HG03520 (cell line): ENCODE results near the gene PIGO.

ENCODE experiments used
- ATAC-seq: cut with Tn5 transposase; IDR thresholded peaks from one replicate; pipeline ENCODE4 v1.9.1; 2021; ENCODE audit warnings: mild to moderate bottlenecking, moderate library complexity; ENCODE audit not compliant: unreplicated experiment

The PIGO gene

DNA sequence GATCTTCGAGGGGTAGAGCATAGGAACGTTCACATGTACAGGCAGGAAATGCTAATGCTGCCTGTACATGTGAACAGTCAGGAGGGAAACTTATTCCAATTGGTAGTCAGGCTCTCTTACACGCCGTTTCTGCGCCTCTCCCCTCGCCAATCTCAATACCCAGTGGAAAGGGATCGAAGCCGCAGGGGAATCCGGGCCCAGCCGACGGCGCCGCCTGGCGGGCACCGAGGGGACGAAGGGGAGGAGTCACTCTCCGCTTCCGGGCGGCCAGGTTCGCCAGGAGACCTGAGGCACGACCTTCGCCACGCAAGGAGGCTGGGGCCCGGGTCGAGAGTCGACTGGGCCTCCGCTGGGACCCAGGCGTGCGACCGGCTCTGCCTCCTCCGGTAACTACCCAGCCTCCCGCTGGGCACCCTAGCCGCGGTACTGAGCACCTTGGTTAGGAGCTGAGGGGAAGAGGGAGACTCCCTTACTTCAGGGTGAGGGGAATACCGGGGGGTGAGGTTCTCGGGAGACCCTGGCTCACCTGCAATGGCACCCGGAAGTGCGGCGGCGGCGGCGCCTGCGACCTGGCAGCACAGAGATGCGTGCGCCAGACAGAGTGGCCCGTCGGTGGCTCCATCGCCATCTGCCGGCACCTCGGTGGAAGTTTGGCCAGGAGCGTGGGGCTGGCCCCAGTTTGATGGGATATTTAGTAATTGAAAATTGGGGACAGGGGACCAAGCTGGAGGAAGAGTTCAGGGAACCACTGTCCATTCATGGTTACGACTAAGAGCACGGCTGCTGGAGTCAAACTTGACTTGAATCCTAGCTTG, at the start of gene PIGO:
PIGO (minus strand) TSS at position 557 of the 815 bp plus-strand sequence. CDS start 1,026 bp downstream, outside the sequence.
- peak; percentile 90 for ATAC-seq

DNA sequence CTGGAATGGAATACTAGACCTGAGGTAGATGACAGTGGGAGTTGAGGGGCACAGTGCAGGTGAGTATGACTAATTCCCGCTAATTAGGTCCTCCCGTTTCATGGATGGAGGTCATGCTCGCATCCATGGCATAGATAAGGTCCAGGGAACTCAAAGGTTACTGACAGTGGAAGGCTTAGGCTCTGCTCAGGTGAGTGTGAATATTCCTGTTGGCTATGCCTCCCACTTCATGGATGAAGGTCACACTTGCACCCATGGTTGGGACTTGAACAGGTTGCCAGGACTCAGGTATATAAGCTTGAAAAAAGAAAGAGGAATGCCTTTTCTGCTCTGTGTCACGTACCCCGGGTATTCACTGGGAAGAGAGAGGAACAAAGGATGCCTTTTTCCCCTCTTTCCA, 45.6 kb upstream of the PIGO start:
- no peak for ATAC-seq

DNA sequence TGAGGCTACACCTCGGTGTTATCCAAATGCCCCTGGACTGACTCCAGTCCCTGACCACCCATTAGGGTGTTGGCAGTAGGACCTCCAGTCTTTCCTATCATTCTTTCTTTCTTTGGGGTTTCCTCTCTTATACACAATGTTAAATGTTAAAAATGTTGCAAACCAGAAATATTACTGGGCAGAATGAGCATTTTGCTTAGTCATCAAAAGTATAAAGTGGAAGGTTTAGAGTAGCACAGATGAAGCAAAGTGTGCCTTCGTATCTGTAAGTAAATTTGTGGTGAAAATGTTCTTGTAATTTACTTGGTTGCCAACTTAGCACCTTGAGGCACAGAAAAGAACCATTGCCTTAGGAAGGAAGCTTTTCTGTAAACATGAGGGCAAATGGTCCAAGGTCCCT, 43.7 kb upstream of the PIGO start:
- no peak for ATAC-seq

DNA sequence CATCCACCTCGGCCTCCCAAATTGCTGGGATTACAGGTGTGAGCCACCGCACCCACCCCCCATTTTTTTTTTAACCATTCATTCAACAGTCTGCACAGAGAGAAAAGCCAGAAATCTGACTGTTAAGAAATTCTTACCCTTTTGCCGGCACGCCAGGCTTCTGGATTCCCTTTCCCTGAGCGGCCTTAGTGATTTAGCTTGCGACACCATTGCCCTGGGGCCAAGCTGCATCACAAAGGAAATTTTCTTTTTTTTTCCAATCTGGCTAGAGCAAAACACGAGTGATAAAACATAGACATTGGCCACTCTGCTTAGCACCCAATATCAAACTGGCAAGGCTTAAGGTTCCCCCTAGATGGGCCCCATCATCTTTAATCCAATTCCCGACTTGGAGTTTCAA, 40.5 kb upstream of the PIGO start:
- no peak for ATAC-seq

DNA sequence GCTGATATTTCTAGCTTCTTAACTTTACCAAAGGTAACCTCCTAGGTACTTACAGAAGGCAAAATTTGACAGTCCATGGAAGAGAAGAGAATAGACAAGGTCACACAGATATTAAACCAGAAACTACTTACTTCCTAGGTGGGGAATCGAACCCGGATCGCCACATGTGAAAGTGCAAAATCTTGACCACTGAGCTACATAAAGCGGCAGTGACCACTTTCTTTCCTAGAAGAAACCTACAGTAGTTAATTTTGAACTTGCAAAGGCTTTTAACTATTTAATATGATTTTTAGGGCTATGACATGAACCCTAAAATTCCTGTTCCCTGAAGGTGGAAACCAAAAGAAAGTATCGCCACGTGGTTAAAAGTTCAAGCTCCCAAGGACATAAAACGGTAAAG, 39.6 kb upstream of the PIGO start:
- ATAC-seq = no peak

DNA sequence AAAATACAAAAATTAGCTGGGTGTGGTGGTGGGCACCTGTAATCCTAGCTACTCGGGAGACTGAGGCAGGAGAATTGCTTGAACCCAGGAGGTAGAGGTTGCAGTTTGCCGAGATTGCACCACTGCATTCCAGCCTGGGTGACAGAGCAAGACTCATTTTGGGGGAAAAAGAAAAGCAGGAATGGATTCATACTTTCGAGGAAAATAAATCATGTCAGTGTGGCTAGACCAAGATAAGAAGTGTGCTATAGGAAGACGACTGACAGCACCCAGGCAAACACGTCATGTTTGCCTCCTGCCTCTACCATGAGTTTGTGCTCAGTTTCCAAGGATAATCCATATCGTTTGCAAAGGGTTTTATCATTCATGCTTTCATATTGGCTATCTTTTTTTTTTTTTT, 38.5 kb upstream of the PIGO start:
- no peak for ATAC-seq

DNA sequence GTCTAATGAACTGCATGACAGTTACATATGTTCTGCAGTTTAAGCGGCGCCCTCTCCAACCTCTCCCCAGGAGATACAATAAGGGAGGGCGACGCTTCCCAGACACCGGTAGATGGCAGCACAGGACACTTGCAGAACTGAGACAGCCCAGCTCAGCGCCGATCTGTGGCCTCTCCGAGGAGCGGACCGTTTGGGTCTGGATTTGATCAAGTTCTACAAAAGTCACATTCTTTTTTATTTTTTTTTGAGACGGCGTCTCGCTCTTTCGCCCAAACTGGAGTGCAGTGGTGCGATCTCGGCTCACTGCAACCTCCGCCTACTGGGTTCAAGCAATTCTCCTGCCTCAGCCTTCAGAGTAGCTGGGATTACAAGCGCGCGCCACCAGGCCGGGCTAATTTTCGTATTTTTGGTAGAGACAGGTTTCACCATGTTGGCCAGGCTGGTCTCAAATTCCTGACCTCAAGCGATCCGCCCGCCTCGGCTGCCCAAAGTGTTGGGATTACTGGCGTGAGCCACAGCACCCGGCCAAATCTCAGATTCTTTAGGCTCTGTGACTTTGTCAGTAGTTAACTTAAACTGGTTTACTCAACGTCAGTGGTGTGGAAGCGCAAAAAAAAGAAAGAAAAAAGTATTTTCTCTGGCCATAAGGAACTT, 20.6 kb upstream of the PIGO start:
- peak; percentile 33 for ATAC-seq

DNA sequence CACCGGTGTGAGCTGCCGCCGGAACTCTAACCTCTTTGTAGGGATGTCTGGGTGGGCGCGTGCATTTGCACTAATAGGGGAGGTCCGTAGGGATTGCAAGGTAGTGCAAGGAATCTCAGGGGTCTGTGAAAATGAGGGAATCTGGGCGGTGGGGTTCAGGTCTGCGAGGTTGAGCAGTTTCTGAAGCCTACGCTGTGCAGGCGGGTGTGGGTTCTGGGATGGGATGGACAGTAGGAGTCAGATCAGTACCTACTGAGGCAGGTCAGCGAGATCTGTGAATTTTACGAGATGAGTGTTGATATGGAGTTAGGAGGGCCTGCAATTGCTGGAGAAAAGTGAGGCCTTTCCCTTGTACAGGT, 20.1 kb upstream of the PIGO start:
- ATAC-seq = no peak

DNA sequence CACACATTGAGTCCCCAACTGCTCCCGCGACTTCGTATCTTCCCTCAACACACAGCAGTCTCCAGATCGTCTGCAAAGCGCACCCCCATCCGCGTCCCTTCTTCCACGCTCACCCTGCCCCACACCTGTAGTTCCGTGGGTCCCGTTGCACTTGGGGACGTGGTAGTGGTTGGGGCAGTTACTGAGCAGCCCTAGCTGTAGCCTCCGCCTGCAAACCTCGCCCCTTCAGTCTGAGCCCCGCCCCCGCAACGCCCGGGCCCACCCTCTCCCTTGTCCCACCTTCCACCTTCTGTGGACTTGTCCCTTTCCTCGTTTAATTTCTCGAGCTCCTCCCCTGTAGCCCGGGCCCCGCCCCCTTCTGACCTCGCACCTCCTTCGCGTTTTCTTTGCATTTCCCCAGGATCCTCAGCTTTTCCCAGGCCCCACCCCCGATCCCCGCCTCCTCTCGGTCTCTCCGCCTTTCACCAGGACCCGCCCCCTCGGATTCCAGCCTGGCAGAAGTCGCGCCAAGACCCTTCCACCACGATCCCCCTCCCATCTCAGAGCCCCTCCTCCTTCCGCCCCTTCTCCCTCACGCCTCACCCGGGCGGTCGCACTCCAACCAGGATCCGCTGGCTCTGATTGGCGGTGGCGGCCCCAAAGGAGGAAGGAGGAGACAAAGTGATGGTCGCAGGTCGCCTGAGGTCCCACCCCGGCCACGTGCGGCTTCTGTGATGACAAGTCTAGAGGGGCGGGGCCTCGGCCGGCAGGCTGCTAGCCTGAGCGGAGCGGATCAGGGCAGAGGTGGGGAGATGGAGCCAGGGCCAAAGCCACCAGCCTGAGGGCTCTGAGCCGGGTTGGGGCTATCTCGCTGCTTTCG, 19.5 kb upstream of the PIGO start, which contains the start of gene ATOSB:
ATOSB (minus strand) TSS at position 183 of the 859 bp plus-strand sequence. CDS start 7,588 bp downstream, outside the sequence.
- peak; percentile 44 for ATAC-seq

DNA sequence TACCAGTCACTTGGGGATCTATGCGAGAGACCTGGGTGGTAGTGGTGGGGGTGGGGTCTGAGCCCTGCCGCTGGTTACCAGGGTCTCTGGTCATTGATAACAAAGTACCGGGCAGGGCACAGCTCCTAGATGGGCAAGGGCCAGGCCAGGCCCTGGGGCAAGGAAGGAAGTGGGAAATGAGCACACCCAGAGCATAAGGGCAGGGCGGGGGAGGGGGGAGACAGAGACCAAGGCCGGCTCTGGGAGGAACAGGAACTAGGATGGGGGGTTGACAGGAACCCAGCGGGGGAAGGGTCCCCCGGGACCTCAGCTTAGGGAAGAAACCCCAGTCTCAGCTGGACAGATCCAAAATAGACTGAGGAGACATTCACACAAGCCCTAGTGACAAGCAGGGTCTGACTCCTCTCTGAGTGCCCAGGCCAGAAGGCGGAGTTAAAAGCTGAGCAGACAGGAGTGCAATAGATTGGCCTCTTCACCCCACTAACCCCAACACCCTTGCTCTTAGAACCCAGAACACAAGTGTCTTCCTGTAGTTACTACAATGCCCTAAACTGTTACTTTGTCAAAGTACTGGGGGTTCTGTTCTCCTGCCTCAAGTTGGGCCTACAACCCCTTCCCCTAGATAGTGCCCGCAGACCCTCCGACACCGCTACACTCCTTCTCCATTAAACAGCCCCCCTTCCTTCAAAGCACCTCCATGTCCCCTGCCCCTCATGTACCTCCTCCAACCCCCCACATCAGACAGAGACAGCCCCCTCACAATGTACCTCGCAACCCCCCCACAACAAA, 18.6 kb upstream of the PIGO start:
- ATAC-seq = no peak

DNA sequence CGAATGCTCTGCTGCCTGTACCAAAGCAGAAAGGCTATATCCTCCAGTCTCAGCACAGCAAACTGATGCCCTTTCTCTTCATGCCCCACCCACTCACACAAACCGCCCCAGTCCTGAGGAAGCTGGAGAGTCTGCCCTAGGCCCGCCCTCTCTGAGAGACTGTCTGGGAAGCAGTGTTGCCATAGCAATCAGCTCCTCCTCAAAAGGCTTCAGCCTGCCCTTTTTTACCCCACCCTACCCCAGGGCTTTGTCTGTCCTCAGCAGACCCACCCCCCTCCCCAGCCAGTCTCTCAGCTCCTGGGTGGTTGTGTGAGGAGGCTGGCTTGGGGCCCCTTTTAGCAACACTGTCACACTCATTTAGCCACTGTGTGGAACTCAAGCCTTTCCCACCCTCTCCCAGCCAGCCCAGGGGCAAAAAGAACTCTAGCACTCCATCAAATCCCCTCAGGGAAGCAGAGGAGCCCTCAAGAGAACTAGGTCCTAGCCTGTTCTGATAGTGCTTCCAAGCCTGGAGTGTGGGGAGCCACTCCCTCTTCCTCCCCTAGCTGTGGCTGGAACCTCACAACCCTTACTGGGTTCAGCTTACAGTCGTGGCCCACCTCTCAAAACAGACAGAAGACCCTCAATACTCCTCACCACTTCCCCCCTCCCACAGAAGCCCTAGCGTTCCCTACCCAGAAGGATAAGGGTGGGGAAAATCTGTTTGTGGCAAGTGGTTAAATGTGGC, 17.9 kb upstream of the PIGO start:
- ATAC-seq = no peak

DNA sequence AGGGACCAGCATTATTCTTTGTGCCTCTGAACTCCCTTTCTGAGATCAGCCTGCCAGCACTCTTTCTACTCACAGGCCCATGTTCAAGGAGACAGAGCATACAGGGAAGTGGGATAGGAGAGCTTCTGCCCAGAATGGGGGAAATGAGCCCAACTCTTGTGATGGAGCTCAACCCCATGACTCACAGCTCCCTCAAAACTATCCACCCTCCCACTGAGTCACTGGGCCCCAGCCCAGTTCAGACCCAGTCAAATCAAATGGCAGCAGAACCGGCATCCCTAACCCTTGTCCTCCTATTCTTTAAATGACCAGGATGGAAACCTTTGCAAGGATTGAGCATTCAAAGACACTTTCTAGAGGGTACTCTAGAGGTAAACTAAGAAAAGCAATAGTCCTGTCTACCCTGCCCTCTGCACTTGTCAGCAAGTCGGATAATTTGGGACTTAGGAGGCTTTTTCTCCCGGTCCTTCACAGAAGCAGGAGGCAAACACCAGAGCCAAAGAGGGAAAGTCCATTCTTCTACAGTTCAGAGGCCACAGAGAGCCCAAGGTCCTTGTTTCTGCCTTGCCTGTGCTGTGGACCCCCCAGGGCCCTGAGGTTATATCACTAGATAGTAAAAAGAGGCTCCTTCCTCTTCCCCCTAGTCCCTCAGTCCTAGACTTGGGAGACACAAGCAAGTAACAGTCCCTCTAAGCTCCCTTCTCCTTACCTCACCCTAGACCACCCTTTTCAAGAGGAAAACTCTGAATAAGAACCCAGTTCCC, 16.0 kb upstream of the PIGO start:
- ATAC-seq = no peak

DNA sequence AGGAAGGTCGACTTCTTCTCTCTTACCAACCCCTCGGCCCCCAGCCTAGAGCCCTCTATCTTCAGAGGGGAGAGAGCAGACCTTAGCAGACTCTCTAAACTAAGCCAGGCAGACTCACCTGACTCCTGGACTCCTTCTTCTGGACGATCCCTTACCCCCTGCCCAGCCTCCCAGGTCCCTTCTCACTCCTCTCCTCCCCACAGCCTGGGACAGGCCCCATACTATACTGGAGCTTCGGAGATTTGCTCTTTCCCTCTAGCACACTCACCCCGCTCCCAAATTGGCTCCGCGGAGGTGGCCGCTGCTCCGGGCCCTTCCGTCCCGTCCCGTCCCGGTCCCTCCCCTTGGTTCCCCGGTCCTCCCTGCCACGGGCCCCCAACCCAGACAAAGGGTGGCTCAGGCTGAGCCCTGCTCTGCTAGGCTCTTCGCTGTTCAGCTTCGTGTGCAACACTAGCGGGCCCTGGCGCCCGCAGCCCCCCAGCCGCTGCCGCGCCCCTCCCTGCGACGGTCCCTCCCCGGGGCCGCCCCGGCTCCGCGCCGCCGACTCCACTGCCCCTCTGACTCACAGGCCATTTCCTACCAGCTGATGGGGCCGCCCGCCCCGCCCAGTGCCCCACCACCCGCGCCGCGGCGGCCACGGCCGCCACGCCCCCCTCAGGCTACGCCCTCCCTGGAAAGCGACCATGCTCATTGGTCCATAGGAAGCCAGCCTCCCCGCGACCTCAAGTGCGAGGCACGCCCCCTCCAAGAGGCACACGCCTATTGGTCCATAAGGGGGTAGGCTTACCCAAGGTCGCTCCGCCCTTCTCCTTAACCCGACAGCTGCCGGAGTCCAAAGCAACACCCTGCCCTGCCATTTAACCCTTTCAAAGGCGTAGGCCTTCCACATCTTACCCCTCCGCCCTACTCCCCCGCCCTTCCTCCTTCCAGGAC, 14.9 kb upstream of the PIGO start:
- ATAC-seq = peak; percentile 67

DNA sequence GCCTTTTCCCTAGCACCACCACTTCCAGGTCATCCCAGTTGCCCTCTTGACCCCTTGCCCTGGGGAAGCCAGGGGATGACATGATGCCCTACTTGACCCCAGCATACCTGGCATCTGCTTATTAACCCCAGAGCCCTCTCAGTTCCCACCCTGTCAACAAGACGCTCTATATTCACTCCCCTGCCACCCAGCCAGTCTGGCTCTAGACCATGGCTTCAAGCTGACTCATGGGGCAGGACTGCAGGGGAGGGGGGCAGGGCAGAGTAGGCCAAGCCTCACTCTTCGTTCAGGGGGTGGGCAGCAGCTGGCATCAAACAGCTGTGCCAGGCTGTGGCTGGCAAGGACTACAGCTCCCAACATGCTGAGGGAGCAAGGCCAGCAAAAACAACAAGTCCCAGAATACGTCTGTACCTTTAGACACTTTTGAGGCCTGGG, 14.0 kb upstream of the PIGO start:
- ATAC-seq = no peak

DNA sequence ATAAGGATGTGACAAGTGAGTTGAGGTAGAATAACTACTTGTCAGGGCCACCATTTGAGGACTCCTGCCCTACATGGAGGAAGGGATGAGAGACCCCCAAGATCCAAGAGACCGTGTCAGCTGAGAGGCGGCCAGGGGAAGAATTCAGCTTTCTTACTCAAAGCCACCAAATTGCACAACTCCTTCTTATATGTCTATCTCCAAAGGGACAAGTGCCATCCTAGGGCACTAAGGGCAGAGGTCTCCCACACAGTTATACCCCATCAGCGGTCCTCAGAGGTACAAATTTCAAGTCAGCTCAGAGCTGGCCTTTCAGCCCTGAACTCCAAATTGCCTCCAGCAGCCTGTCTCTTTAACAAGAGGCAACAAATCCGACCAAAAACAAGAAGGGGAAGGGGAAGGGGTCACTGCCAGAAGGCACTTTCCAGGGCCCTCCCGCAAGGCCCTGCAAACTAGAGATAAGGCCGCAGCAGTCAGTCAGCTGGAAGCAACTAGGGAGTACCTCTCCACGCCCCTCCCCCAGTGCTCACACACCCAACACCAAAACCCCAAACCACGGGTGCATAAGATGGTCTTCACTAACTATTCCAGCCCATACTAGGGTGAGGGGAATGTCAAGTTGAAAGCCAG, 12.7 kb upstream of the PIGO start:
- ATAC-seq = no peak

DNA sequence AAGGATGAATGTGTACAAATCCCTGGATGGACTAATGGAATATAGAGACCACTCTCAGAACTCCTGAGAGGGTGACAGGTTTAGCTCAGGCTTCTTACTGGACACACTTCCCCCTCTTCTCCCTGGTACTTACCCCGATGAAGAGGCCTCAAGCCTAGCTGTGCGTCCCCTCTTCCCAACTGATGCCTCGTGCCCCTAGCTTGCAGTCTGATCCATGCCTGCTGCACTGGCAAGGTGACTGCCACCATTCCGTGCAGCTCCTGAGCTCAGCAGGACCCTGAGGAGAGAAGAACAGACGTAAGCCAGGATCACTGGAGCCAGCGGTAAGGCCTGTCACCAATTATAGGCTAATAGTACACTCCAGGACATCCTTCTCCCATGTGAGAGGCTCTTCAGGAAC, 12.1 kb upstream of the PIGO start:
- ATAC-seq = no peak
